Keratinocyte (primary cell): Measurements from ENCODE around the gene KCNMA1. TPM values are rescaled to one million over a fixed set of nuclear protein-coding genes. Genes with fewer than 3 reads are reported as not detected.

ENCODE experiments used
- DNase-seq: peaks from one replicate; pipeline ENCODE4 v3.0.0-alpha.2; 2011; ENCODE audit warnings: low read depth, missing footprints, low spot score
- FAIRE-seq: peaks from 2 replicates; lab custom pipeline; 2011; peaks lifted over from hg19 to GRCh38; lab: Jason Lieb, UNC
- H2AFZ ChIP-seq: 2 replicates; pipeline ENCODE4 v1.6.0; 2012; ENCODE audit warnings: low read length, control low read depth, inconsistent platforms; ENCODE audit not compliant: control insufficient read depth
- H3K27ac ChIP-seq: 2 replicates; pipeline ENCODE4 v1.5.1; 2011; ENCODE audit warnings: low read length; ENCODE audit not compliant: control insufficient read depth, insufficient read depth
- H3K27me3 ChIP-seq: 3 replicates; pipeline ENCODE4 v1.6.0; 2011; ENCODE audit warnings: low read length; ENCODE audit not compliant: control insufficient read depth, insufficient read depth; ENCODE audit errors: extremely low read depth
- H3K36me3 ChIP-seq, 2 experiments: 2 replicates in 1 of 2; 3 replicates in 1 of 2; pipeline ENCODE4 v1.5.1; 2011; ENCODE audit warnings: low read length in 2 of 2, mild to moderate bottlenecking in 1 of 2; ENCODE audit not compliant: control insufficient read depth in 2 of 2, insufficient read depth in 2 of 2; ENCODE audit errors: extremely low read depth in 1 of 2
- H3K4me1 ChIP-seq: 3 replicates; pipeline ENCODE4 v1.5.1; 2011; ENCODE audit warnings: low read length; ENCODE audit not compliant: control insufficient read depth, insufficient read depth; ENCODE audit errors: extremely low read depth
- H3K4me2 ChIP-seq: 3 replicates; pipeline ENCODE4 v1.6.0; 2011; ENCODE audit warnings: low read depth, low read length; ENCODE audit not compliant: control insufficient read depth, insufficient read depth; ENCODE audit errors: extremely low read depth
- H3K4me3 ChIP-seq, 3 experiments: fragments of 200-600 bp in 1 of 3; sonication (generic) in 1 of 3; 2 replicates in 2 of 3; 3 replicates in 1 of 3; pipeline ENCODE4 v1.5.1; 2011 to 2016; ENCODE audit warnings: low read length in 3 of 3, mild to moderate bottlenecking in 3 of 3, control low read depth in 2 of 3, inconsistent platforms in 1 of 3, low read depth in 1 of 3, mixed read lengths in 1 of 3, mixed run types in 1 of 3, moderate library complexity in 1 of 3; ENCODE audit not compliant: control insufficient read depth in 2 of 3, insufficient read depth in 2 of 3; ENCODE audit errors: extremely low read depth in 1 of 3
- H3K79me2 ChIP-seq: 2 replicates; pipeline ENCODE4 v1.6.0; 2012; ENCODE audit warnings: low read length; ENCODE audit not compliant: control insufficient read depth, insufficient read depth
- H3K9ac ChIP-seq: 3 replicates; pipeline ENCODE4 v1.6.0; 2011; ENCODE audit warnings: low read length; ENCODE audit not compliant: control insufficient read depth, insufficient read depth; ENCODE audit errors: extremely low read depth
- H3K9me1 ChIP-seq: 3 replicates; pipeline ENCODE4 v1.6.0; 2011; ENCODE audit warnings: low read length; ENCODE audit not compliant: control insufficient read depth, insufficient read depth; ENCODE audit errors: extremely low read depth
- H3K9me3 ChIP-seq: 2 replicates; pipeline ENCODE4 v1.5.1; 2012; ENCODE audit warnings: low read depth, low read length; ENCODE audit not compliant: control insufficient read depth
- H4K20me1 ChIP-seq: 3 replicates; pipeline ENCODE4 v1.6.0; 2011; ENCODE audit warnings: low read length; ENCODE audit not compliant: control insufficient read depth, insufficient read depth; ENCODE audit errors: extremely low read depth
- CTCF ChIP-seq, 3 experiments: IDR thresholded peaks in 1 of 3; conservative IDR thresholded peaks in 1 of 3; optimal IDR thresholded peaks in 1 of 3; 2 replicates in 2 of 3; 3 replicates in 1 of 3; pipeline versions ENCODE3 to v1.5.1; 2011; ENCODE audit warnings: low read length in 3 of 3, mild to moderate bottlenecking in 3 of 3, moderate library complexity in 2 of 3, control low read depth in 1 of 3, inconsistent platforms in 1 of 3; ENCODE audit not compliant: insufficient read depth in 2 of 3; ENCODE audit errors: extremely low read depth in 1 of 3
- EZH2 ChIP-seq: IDR thresholded peaks from one replicate; pipeline ENCODE4 v1.6.1; 2012; ENCODE audit warnings: inconsistent platforms, mild to moderate bottlenecking, low read length, moderate library complexity
- dilution Hi-C: fragments of 300-500 bp; cut with MboI; formaldehyde crosslinking; loops from one replicate; pipeline ENCODE4 v1.7.0; 2020; ENCODE audit warnings: low sequenced_read_pairs; ENCODE audit not compliant: extremely low pct_ligation_motif_present
- polyA plus RNA-seq, 5 experiments: library from polyadenylated mRNA; depleted of rRNA in 3 of 5; stranded (reverse) in 3 of 5; stranded (forward) in 1 of 5; unstranded in 1 of 5; fragments of >200 nt; gene quantifications; 1 replicate in 1 of 5; 2 replicates in 3 of 5; 3 replicates in 1 of 5; pipeline versions ENCODE4 v1.2.1 to v1.2.3, GENCODE V29; 2011 to 2012; ENCODE audit warnings: missing spikeins in 2 of 5, low read depth in 1 of 5, low replicate concordance in 1 of 5

Gene KCNMA1
- polyA plus RNA-seq, 1 donor (not counting 4 experiments of a cell fraction or from before 2014, with no cell fraction given): 6.3 TPM

GRCh38 chr10:77051837-77052236 lies 585.8 kb downstream of the KCNMA1 start:
- Histone ChIP-seq H3K9ac (no peak overlapping the region), H3K9me1 (no peaks in the 10 kb centered on the region), H3K36me3 (no peaks in the 10 kb centered on the region), H3K4me1 (no peaks in the 10 kb centered on the region), H3K4me3 (no peak overlapping the region), H4K20me1 (no peaks in the 10 kb centered on the region), H2AFZ (no peak overlapping the region), H3K4me2 (no peak overlapping the region), H3K79me2 (no peaks in the 10 kb centered on the region), H3K9me3 (no peaks in the 10 kb centered on the region), H3K27ac (no peak overlapping the region), H3K27me3 (peaks cover 5% of the 10 kb centered on the region)
- dilution Hi-C loops: no loop called here
- DNase-seq (no peak), FAIRE-seq (no peak)
- TF ChIP-seq CTCF (optimal IDR thresholded peaks at IDR 0.05 in 1 of 3, IDR thresholded peaks at IDR 0.05 in 1 of 3, conservative IDR thresholded peaks at IDR 0.05 in 1 of 3; ENCODE audit: extremely low read depth in 1 of 3, insufficient read depth in 2 of 3, low read length in 3 of 3) (no peak), EZH2 (no peak)

- Histone ChIP-seq H3K9ac (no peak overlapping the region), H3K27me3 (peaks cover 5% of the 10 kb centered on the region), H3K9me1 (no peaks in the 10 kb centered on the region), H3K9me3 (no peaks in the 10 kb centered on the region), H3K4me2 (no peak overlapping the region), H2AFZ (no peak overlapping the region), H3K79me2 (no peaks in the 10 kb centered on the region), H3K4me3 (no peak overlapping the region), H3K4me1 (no peaks in the 10 kb centered on the region), H4K20me1 (no peaks in the 10 kb centered on the region), H3K27ac (no peak overlapping the region), H3K36me3 (no peaks in the 10 kb centered on the region)
- dilution Hi-C loops: no loop called here
- TF ChIP-seq EZH2: no peak
- TF ChIP-seq CTCF (optimal IDR thresholded peaks at IDR 0.05 in 1 of 3, IDR thresholded peaks at IDR 0.05 in 1 of 3, conservative IDR thresholded peaks at IDR 0.05 in 1 of 3; ENCODE audit: extremely low read depth in 1 of 3, insufficient read depth in 2 of 3, low read length in 3 of 3): no peak
- FAIRE-seq (no peak), DNase-seq (no peak)
Observed at GRCh38 chr10:77049896-77050295, 587.7 kb downstream of the KCNMA1 start.
